H1 (cell line): Measurements from ENCODE around the gene PNPLA3. TPM values are rescaled to one million over a fixed set of nuclear protein-coding genes. Genes with fewer than 3 reads are reported as not detected.

Experiments used
- CTCF ChIA-PET: fragments of 300-600 bp; sonication (Branson Sonifier 250); formaldehyde crosslinking; loops from one replicate; lab custom pipeline; 2021; ENCODE audit not compliant: partially characterized antibody; lab: Charles Lee
- POLR2A ChIA-PET: fragments of 300-600 bp; sonication (Branson Sonifier 250); formaldehyde crosslinking; loops from one replicate; lab custom pipeline; 2021; ENCODE audit warnings: inconsistent platforms; ENCODE audit not compliant: partially characterized antibody; lab: Charles Lee
- DNase-seq, 2 experiments: peaks; one replicate each; pipeline versions ENCODE4 v3.0.0 to v3.0.0-alpha.2; 2010 to 2022; ENCODE audit warnings: low spot score in 2 of 2, low read depth in 1 of 2, mixed read lengths in 1 of 2
- FAIRE-seq: peaks from 2 replicates; lab custom pipeline; 2011; peaks lifted over from hg19 to GRCh38; lab: Jason Lieb, UNC
- H2AFZ ChIP-seq: 2 replicates; pipeline ENCODE4 v1.8.1; 2012; ENCODE audit warnings: low read length, inconsistent platforms
- H2AK5ac ChIP-seq: 2 replicates; pipeline ENCODE4 v1.6.1; 2013; ENCODE audit warnings: low read depth, low read length
- H2BK120ac ChIP-seq: replicated peaks from 2 replicates; pipeline ENCODE3; 2013; ENCODE audit warnings: low read depth, low read length, inconsistent platforms
- H2BK12ac ChIP-seq: 2 replicates; pipeline ENCODE4 v1.6.1; 2013; ENCODE audit warnings: low read depth, low read length
- H2BK15ac ChIP-seq: 2 replicates; pipeline ENCODE4 v1.6.1; 2013; ENCODE audit warnings: low read length
- H2BK20ac ChIP-seq: 2 replicates; pipeline ENCODE4 v1.6.1; 2013; ENCODE audit warnings: low read length
- H2BK5ac ChIP-seq: 2 replicates; pipeline ENCODE4 v1.6.1; 2013; ENCODE audit warnings: low read depth, low read length
- H3K14ac ChIP-seq: 2 replicates; pipeline ENCODE4 v1.6.1; 2013; ENCODE audit warnings: inconsistent platforms; ENCODE audit not compliant: insufficient read length
- H3K18ac ChIP-seq: 2 replicates; pipeline ENCODE4 v1.6.1; 2013; ENCODE audit warnings: low read length; ENCODE audit errors: extremely low read depth
- H3K23ac ChIP-seq: 2 replicates; pipeline ENCODE4 v1.6.1; 2013; ENCODE audit warnings: inconsistent platforms; ENCODE audit not compliant: insufficient read length
- H3K23me2 ChIP-seq: 2 replicates; pipeline ENCODE4 v1.6.1; 2013; ENCODE audit warnings: low read depth, low read length
- H3K27ac ChIP-seq: 2 replicates; pipeline ENCODE4 v1.6.1; 2011; ENCODE audit warnings: low read depth, low read length, inconsistent platforms
- H3K27me3 ChIP-seq, 4 experiments: replicated peaks in 1 of 4; 1 replicate in 1 of 4; 2 replicates in 3 of 4; pipeline versions ENCODE4 v1.6.1 to v1.8.1; 2011 to 2013; ENCODE audit warnings: low read length in 3 of 4, mild to moderate bottlenecking in 3 of 4, inconsistent platforms in 2 of 4, mixed read lengths in 2 of 4, moderate library complexity in 1 of 4; ENCODE audit not compliant: control insufficient read depth in 3 of 4, insufficient read depth in 3 of 4; ENCODE audit errors: extremely low read depth in 1 of 4
- H3K36me3 ChIP-seq, 4 experiments: 2 replicates each; pipeline versions ENCODE4 v1.6.1 to v1.8.1; 2011 to 2013; ENCODE audit warnings: mild to moderate bottlenecking in 4 of 4, low read length in 3 of 4, moderate library complexity in 2 of 4, control low read depth in 1 of 4, inconsistent platforms in 1 of 4; ENCODE audit not compliant: insufficient read depth in 4 of 4, control insufficient read depth in 2 of 4
- H3K4ac ChIP-seq: replicated peaks from 2 replicates; pipeline ENCODE3; 2013; ENCODE audit warnings: low read length, low read depth, mixed read lengths, inconsistent platforms; ENCODE audit not compliant: insufficient read length
- H3K4me1 ChIP-seq, 4 experiments: replicated peaks in 1 of 4; 1 replicate in 1 of 4; 2 replicates in 3 of 4; pipeline versions ENCODE4 v1.6.1 to v1.8.1; 2011 to 2013; ENCODE audit warnings: low read length in 3 of 4, inconsistent platforms in 2 of 4, mixed read lengths in 1 of 4; ENCODE audit not compliant: insufficient read depth in 4 of 4, control insufficient read depth in 3 of 4
- H3K4me2 ChIP-seq, 2 experiments: 2 replicates each; pipeline versions ENCODE4 v1.6.1 to v1.8.1; 2011 to 2013; ENCODE audit warnings: low read depth in 2 of 2, low read length in 2 of 2, control low read depth in 1 of 2, inconsistent platforms in 1 of 2, mild to moderate bottlenecking in 1 of 2; ENCODE audit not compliant: insufficient read depth in 1 of 2
- H3K4me3 ChIP-seq, 4 experiments: fragments of 200-600, 300-600 bp in 1 of 4; sonication (generic), shearing (Covaris generic), sonication (Bioruptor Twin) in 1 of 4; 2 replicates each; pipeline versions ENCODE4 v1.5.1 to v1.8.1; 2011 to 2016; ENCODE audit warnings: low read length in 4 of 4, low read depth in 3 of 4, control low read depth in 2 of 4, inconsistent platforms in 2 of 4, mild to moderate bottlenecking in 2 of 4, mixed read lengths in 1 of 4, moderate library complexity in 1 of 4; ENCODE audit not compliant: insufficient read depth in 2 of 4; ENCODE audit errors: extremely low read depth in 1 of 4
- H3K56ac ChIP-seq: replicated peaks from 2 replicates; pipeline ENCODE3; 2013; ENCODE audit warnings: low read depth, mild to moderate bottlenecking, mixed read lengths, low read length, inconsistent platforms; ENCODE audit not compliant: insufficient read length
- H3K79me1 ChIP-seq: 2 replicates; pipeline ENCODE4 v1.6.1; 2013; ENCODE audit warnings: low read depth, low read length, control low read depth
- H3K79me2 ChIP-seq, 2 experiments: 2 replicates each; pipeline versions ENCODE4 v1.6.1 to v1.8.1; 2012 to 2013; ENCODE audit warnings: low read length in 2 of 2, mild to moderate bottlenecking in 2 of 2, inconsistent platforms in 1 of 2; ENCODE audit not compliant: insufficient read depth in 2 of 2, control insufficient read depth in 1 of 2
- H3K9ac ChIP-seq, 4 experiments: replicated peaks in 1 of 4; 1 replicate in 1 of 4; 2 replicates in 3 of 4; pipeline versions ENCODE4 v1.6.1 to v1.8.1; 2011 to 2013; ENCODE audit warnings: low read depth in 3 of 4, low read length in 3 of 4, control low read depth in 2 of 4, mild to moderate bottlenecking in 2 of 4, moderate library complexity in 2 of 4, inconsistent platforms in 1 of 4; ENCODE audit errors: extremely low read depth in 1 of 4
- H3K9me3 ChIP-seq, 2 experiments: 2 replicates each; pipeline versions ENCODE4 v1.6.1 to v1.8.1; 2012 to 2013; ENCODE audit warnings: mild to moderate bottlenecking in 2 of 2, moderate library complexity in 2 of 2, control low read depth in 1 of 2, inconsistent platforms in 1 of 2, low read depth in 1 of 2, low read length in 1 of 2, mixed read lengths in 1 of 2; ENCODE audit not compliant: insufficient read depth in 2 of 2
- H4K20me1 ChIP-seq, 2 experiments: replicated peaks in 1 of 2; 2 replicates each; pipeline versions ENCODE3 to v1.8.1; 2011 to 2013; ENCODE audit warnings: inconsistent platforms in 2 of 2, low read length in 2 of 2, mild to moderate bottlenecking in 1 of 2; ENCODE audit not compliant: insufficient read depth in 2 of 2, control insufficient read depth in 1 of 2
- H4K5ac ChIP-seq: 2 replicates; pipeline ENCODE4 v1.6.1; 2013; ENCODE audit warnings: low read length, low read depth, mixed read lengths, inconsistent platforms; ENCODE audit not compliant: insufficient read length
- H4K8ac ChIP-seq: 2 replicates; pipeline ENCODE4 v1.8.0; 2013; ENCODE audit warnings: mild to moderate bottlenecking, moderate library complexity, low read length, inconsistent platforms; ENCODE audit not compliant: insufficient read depth; ENCODE audit errors: extremely low read depth
- H4K91ac ChIP-seq: replicated peaks from 2 replicates; pipeline ENCODE3; 2013; ENCODE audit warnings: low read length, mixed read lengths, inconsistent platforms; ENCODE audit not compliant: insufficient read length
- HDAC6 ChIP-seq: IDR thresholded peaks from one replicate; pipeline ENCODE4 v1.7.1; 2012; ENCODE audit warnings: low read depth, mild to moderate bottlenecking, inconsistent platforms, low read length, moderate library complexity
- SAP30 ChIP-seq: fragments of 300-600 bp; sonication (generic); IDR thresholded peaks from 2 replicates; pipeline ENCODE4 v1.7.1; 2012; ENCODE audit warnings: low read length, moderate library complexity, mild to moderate bottlenecking, inconsistent platforms; ENCODE audit not compliant: insufficient read depth, insufficient replicate concordance
- WGBS, 2 experiments: shearing (Covaris generic) in 1 of 2; methylation state at CpG; one replicate each; pipeline versions ENCODE4 v1.1.6 to v1.1.7; 2013 to 2015; ENCODE audit warnings: low lambda C conversion rate in 2 of 2, mixed read lengths in 2 of 2, inconsistent platforms in 1 of 2, low coverage in 1 of 2, missing lambda C conversion rate in 1 of 2; ENCODE audit not compliant: insufficient replicate concordance in 2 of 2, insufficient coverage in 1 of 2, insufficient read length in 1 of 2; ENCODE audit errors: extremely low coverage in 1 of 2, missing lambda C conversion rate in 1 of 2; 5-methylcytosine and 5-hydroxymethylcytosine counted together
- polyA plus RNA-seq, 7 experiments: library from polyadenylated mRNA; depleted of rRNA in 3 of 7; stranded (reverse) in 5 of 7; unstranded in 2 of 7; fragments of >200 nt in 5 of 7; fragments of 200-250 nt in 2 of 7; gene quantifications; 1 replicate in 5 of 7; 2 replicates in 1 of 7; 4 replicates in 1 of 7; pipeline versions ENCODE4 v1.2.1 to v1.2.3, GENCODE V29; 2011 to 2013; ENCODE audit warnings: missing spikeins in 2 of 7, mixed read lengths in 2 of 7
- total RNA-seq: library from RNA; stranded (reverse); fragmentation: NEBNext Ultra II Directional; extraction: Animal tissue kit (Norgen Biotek cat#: 25700); gene quantifications from 2 replicates; pipeline ENCODE4 v1.2.1, GENCODE V29; 2021

Gene PNPLA3
- total and polyA plus RNA-seq, 2 of the 8 experiments (the other 6 are each of a cell fraction or from before 2014, with no cell fraction given), result 17.5 to 23.4 TPM

- peaks cover 14% of the 10 kb centered on the region; the same call in 1 of the 2 replicates for H3K23me2 ChIP-seq
- H4K8ac ChIP-seq, result no peak overlapping the region
- H3K4me2 ChIP-seq, result peak overlapping the region; percentile 95 to 97
- no peak overlapping the region for H2BK120ac ChIP-seq
- no peak overlapping the region for H2AK5ac ChIP-seq
- H2BK12ac ChIP-seq, result no peak overlapping the region
- H3K4me3 ChIP-seq, result peak overlapping the region; percentile 78 to 94 (median 87)
- DNase-seq, result no peak
- H3K27ac ChIP-seq, result 0 out of 2 replicates have a peak overlapping the region, but pooled peaks have one; percentile 19
- 49% methylated on average over 17 of the region's 17 CpGs; no CpG with 5 or more reads in 1 of the 2 experiments for WGBS, 2 experiments
- peaks cover 3 to 45% of the 10 kb centered on the region in 2 experiments; a peak in 3 of 4 replicates for H3K79me2 ChIP-seq
- peaks cover 0 to 12% (median 3%) of the 10 kb centered on the region in 4 experiments; a peak in 5 of 7 replicates for H3K4me1 ChIP-seq
- no peak for TF ChIP-seq HDAC6
- TF ChIP-seq SAP30, result peak; percentile 58
- no peaks in the 10 kb centered on the region for H3K27me3 ChIP-seq
- H4K20me1 ChIP-seq, result no peaks in the 10 kb centered on the region
- H3K14ac ChIP-seq, result no peak overlapping the region
- POLR2A ChIA-PET, result no interaction called here
- peaks cover 3% of the 10 kb centered on the region; the same call in 1 of the 2 replicates for H3K79me1 ChIP-seq
- CTCF ChIA-PET, result no interaction called here
- no peak overlapping the region for H4K91ac ChIP-seq
- H2BK15ac ChIP-seq, result no peak overlapping the region
- no peak overlapping the region for H2BK20ac ChIP-seq
- H3K9me3 ChIP-seq, result no peaks in the 10 kb centered on the region
- H3K4ac ChIP-seq, result no peak overlapping the region
- H3K18ac ChIP-seq, result no peak overlapping the region
- no peak overlapping the region for H3K56ac ChIP-seq
- no peak for FAIRE-seq
- peak overlapping the region; percentile 84 for H2BK5ac ChIP-seq
- H3K36me3 ChIP-seq, result no peaks in the 10 kb centered on the region
- no peak overlapping the region for H4K5ac ChIP-seq
- H2AFZ ChIP-seq, result 0 out of 2 replicates have a peak overlapping the region, but pooled peaks have one; percentile 54
- H3K23ac ChIP-seq, result no peak overlapping the region
- H3K9ac ChIP-seq, result peak overlapping the region in 3 of 4 experiments; percentile 70 to 81 (median 81); a peak in 6 of 7 replicates
Measured at GRCh38 chr22:43955883-43956782, 32.5 kb downstream of the PNPLA3 start.
